Memory B cell (primary cell): ENCODE data around the gene ATP5ME.
"Not testable (repeated sequence)": the region's sequence is repeated elsewhere in the genome, so short reads cannot be mapped to it uniquely, and the experiment has no call there.

Experiments
- ATAC-seq: fragments of 150-1000 bp; cut with Tn5 transposase; 2 replicates; pipeline ENCODE4 v1.10.0; 2021; ENCODE audit warnings: low read depth, mild to moderate bottlenecking, moderate library complexity
- DNase-seq, 2 donors: peaks; one replicate each; pipeline ENCODE4 v3.0.0; 2022; ENCODE audit warnings: low spot score in 2 of 2
- H3K27ac Mint-ChIP-seq: one replicate; pipeline ENCODE4 v1.8.0; 2022; ENCODE audit warnings: mild to moderate bottlenecking, moderate library complexity, mixed read lengths
- H3K27me3 Mint-ChIP-seq: one replicate; pipeline ENCODE4 v1.8.0; 2022; ENCODE audit warnings: mixed read lengths
- H3K36me3 Mint-ChIP-seq: one replicate; pipeline ENCODE4 v1.8.0; 2022; ENCODE audit warnings: mild to moderate bottlenecking, mixed read lengths
- H3K4me1 Mint-ChIP-seq: one replicate; pipeline ENCODE4 v1.8.0; 2022; ENCODE audit warnings: mixed read lengths
- H3K4me3 Mint-ChIP-seq: one replicate; pipeline ENCODE4 v1.8.0; 2022; ENCODE audit warnings: mild to moderate bottlenecking, moderate library complexity, mixed read lengths
- H3K9me3 Mint-ChIP-seq: one replicate; pipeline ENCODE4 v1.8.0; 2022; ENCODE audit warnings: mixed read lengths

Gene ATP5ME

GRCh38 chr4:673349-674091 lies 556 bp downstream of the ATP5ME start:
- peaks cover 27% of the 10 kb centered on the region for H3K4me1 Mint-ChIP-seq
- no peak for ATAC-seq
- no peaks in the 10 kb centered on the region for H3K27me3 Mint-ChIP-seq
- H3K9me3 Mint-ChIP-seq = no peaks in the 10 kb centered on the region
- peak overlapping the region; percentile 93 for H3K27ac Mint-ChIP-seq
- DNase-seq = no peak
- H3K36me3 Mint-ChIP-seq = peaks cover 13% of the 10 kb centered on the region
- peak overlapping the region; percentile 71 for H3K4me3 Mint-ChIP-seq

GRCh38 chr4:671769-672168 lies 2.3 kb downstream of the ATP5ME start:
- Mint-ChIP-seq H3K27ac (no peak overlapping the region), H3K4me1 (peaks cover 17% of the 10 kb centered on the region), H3K9me3 (no peaks in the 10 kb centered on the region), H3K4me3 (no peak overlapping the region), H3K27me3 (no peaks in the 10 kb centered on the region), H3K36me3 (peaks cover 13% of the 10 kb centered on the region)
- ATAC-seq = no peak
- DNase-seq = no peak

- DNase-seq, H3K27me3 Mint-ChIP-seq, H3K4me3 Mint-ChIP-seq, H3K9me3 Mint-ChIP-seq, ATAC-seq, H3K4me1 Mint-ChIP-seq, H3K27ac Mint-ChIP-seq: not testable (repeated sequence)
- H3K36me3 Mint-ChIP-seq = peaks cover 13% of the 10 kb centered on the region
Measured at GRCh38 chr4:669806-670559, 4.1 kb downstream of the ATP5ME start.

- H3K4me1 Mint-ChIP-seq, DNase-seq, H3K9me3 Mint-ChIP-seq, H3K27ac Mint-ChIP-seq, ATAC-seq, H3K27me3 Mint-ChIP-seq, H3K4me3 Mint-ChIP-seq: not testable (repeated sequence)
- peaks cover 11% of the 10 kb centered on the region for H3K36me3 Mint-ChIP-seq
Measured at GRCh38 chr4:668219-668618, 5.9 kb downstream of the ATP5ME start.

GRCh38 chr4:667545-667925 lies 6.5 kb downstream of the ATP5ME start:
- DNase-seq = no peak
- no peak overlapping the region for H3K4me3 Mint-ChIP-seq
- H3K27me3 Mint-ChIP-seq = no peaks in the 10 kb centered on the region
- H3K4me1 Mint-ChIP-seq = peaks cover 5% of the 10 kb centered on the region
- no peak for ATAC-seq
- no peaks in the 10 kb centered on the region for H3K9me3 Mint-ChIP-seq
- peaks cover 9% of the 10 kb centered on the region for H3K36me3 Mint-ChIP-seq
- no peak overlapping the region for H3K27ac Mint-ChIP-seq

- Mint-ChIP-seq H3K36me3 (peaks cover 6% of the 10 kb centered on the region), H3K27ac (no peak overlapping the region), H3K9me3 (no peaks in the 10 kb centered on the region), H3K4me1 (peaks cover 5% of the 10 kb centered on the region), H3K4me3 (no peak overlapping the region), H3K27me3 (no peaks in the 10 kb centered on the region)
- DNase-seq (no peak), ATAC-seq (no peak)
Measured at GRCh38 chr4:666822-667544, 7.1 kb downstream of the ATP5ME start.

GRCh38 chr4:666436-666810 lies 7.7 kb downstream of the ATP5ME start:
- H3K36me3 Mint-ChIP-seq = peaks cover 6% of the 10 kb centered on the region
- peaks cover 5% of the 10 kb centered on the region for H3K4me1 Mint-ChIP-seq
- DNase-seq (no peak), ATAC-seq (no peak)
- no peak overlapping the region for H3K4me3 Mint-ChIP-seq
- H3K9me3 Mint-ChIP-seq = no peaks in the 10 kb centered on the region
- H3K27me3 Mint-ChIP-seq = no peaks in the 10 kb centered on the region
- H3K27ac Mint-ChIP-seq = no peak overlapping the region

GRCh38 chr4:665751-666435 lies 8.2 kb downstream of the ATP5ME start:
- DNase-seq (no peak), ATAC-seq (no peak)
- Mint-ChIP-seq H3K27ac (no peak overlapping the region), H3K9me3 (peaks cover under 1% of the 10 kb centered on the region), H3K36me3 (peaks cover 7% of the 10 kb centered on the region), H3K27me3 (no peaks in the 10 kb centered on the region), H3K4me1 (peaks cover 5% of the 10 kb centered on the region), H3K4me3 (no peak overlapping the region)

- no peak overlapping the region for H3K27ac Mint-ChIP-seq
- H3K4me3 Mint-ChIP-seq = peak overlapping the region; percentile 61
- DNase-seq (no peak), ATAC-seq (no peak)
- peaks cover 5% of the 10 kb centered on the region for H3K4me1 Mint-ChIP-seq
- peaks cover 6% of the 10 kb centered on the region for H3K36me3 Mint-ChIP-seq
- peaks cover 4% of the 10 kb centered on the region for H3K9me3 Mint-ChIP-seq
- H3K27me3 Mint-ChIP-seq = no peaks in the 10 kb centered on the region
Measured at GRCh38 chr4:665381-665750, 8.7 kb downstream of the ATP5ME start.

GRCh38 chr4:664713-665231 lies 9.3 kb downstream of the ATP5ME start:
- Mint-ChIP-seq H3K9me3 (peaks cover 4% of the 10 kb centered on the region), H3K4me3 (peak overlapping the region; percentile 61), H3K4me1 (peaks cover 5% of the 10 kb centered on the region), H3K36me3 (peaks cover 10% of the 10 kb centered on the region), H3K27ac (no peak overlapping the region), H3K27me3 (no peaks in the 10 kb centered on the region)
- no peak for DNase-seq
- ATAC-seq = no peak

GRCh38 chr4:663438-664428 lies 10.3 kb downstream of the ATP5ME start:
- Mint-ChIP-seq H3K4me1 (peaks cover 5% of the 10 kb centered on the region), H3K36me3 (peaks cover 10% of the 10 kb centered on the region), H3K27me3 (no peaks in the 10 kb centered on the region), H3K4me3 (peak overlapping the region; percentile 86), H3K9me3 (peaks cover 4% of the 10 kb centered on the region), H3K27ac (peak overlapping the region; percentile 81)
- DNase-seq (peak; percentile 49 to 58), ATAC-seq (peak; percentile 90)

GRCh38 chr4:663046-663437 lies 11.0 kb downstream of the ATP5ME start:
- Mint-ChIP-seq H3K4me1 (peaks cover 5% of the 10 kb centered on the region), H3K4me3 (peak overlapping the region; percentile 85), H3K9me3 (peaks cover 4% of the 10 kb centered on the region), H3K27ac (peak overlapping the region; percentile 81), H3K36me3 (peaks cover 10% of the 10 kb centered on the region), H3K27me3 (no peaks in the 10 kb centered on the region)
- ATAC-seq (no peak), DNase-seq (no peak)
